Activated CD8-positive, alpha-beta memory T cell treated with anti-CD3 and anti-CD28 coated beads for 36 hours (primary cell): ENCODE measurements around the gene PPIC. TPM values are rescaled to one million over a fixed set of nuclear protein-coding genes. Genes with fewer than 3 reads are reported as not detected.

Experiments
- CTCF ChIA-PET: fragments of 350-600 bp; sonication (Branson Sonifier 250); formaldehyde crosslinking; loops from one replicate; lab custom pipeline; 2021; ENCODE audit warnings: antibody characterized with exemption; lab: Charles Lee
- POLR2A ChIA-PET: fragments of 350-600 bp; sonication (Branson Sonifier 250); formaldehyde crosslinking; loops from one replicate; lab custom pipeline; 2021; ENCODE audit warnings: antibody characterized with exemption; lab: Charles Lee
- total RNA-seq, 2 experiments: library from RNA; stranded (reverse); gene quantifications; one replicate each; pipeline ENCODE4 v1.2.3, GENCODE V29; 2021

PPIC gene
- not detected for total RNA-seq

GRCh38 chr5:123036391-123037103 lies at the start of gene PPIC:
Gene PPIC (minus strand): TSS chr5:123036725. CDS start chr5:123036625, 100 bp downstream.
- ChIA-PET POLR2A (no interaction called here), CTCF (no interaction called here)

DNA sequence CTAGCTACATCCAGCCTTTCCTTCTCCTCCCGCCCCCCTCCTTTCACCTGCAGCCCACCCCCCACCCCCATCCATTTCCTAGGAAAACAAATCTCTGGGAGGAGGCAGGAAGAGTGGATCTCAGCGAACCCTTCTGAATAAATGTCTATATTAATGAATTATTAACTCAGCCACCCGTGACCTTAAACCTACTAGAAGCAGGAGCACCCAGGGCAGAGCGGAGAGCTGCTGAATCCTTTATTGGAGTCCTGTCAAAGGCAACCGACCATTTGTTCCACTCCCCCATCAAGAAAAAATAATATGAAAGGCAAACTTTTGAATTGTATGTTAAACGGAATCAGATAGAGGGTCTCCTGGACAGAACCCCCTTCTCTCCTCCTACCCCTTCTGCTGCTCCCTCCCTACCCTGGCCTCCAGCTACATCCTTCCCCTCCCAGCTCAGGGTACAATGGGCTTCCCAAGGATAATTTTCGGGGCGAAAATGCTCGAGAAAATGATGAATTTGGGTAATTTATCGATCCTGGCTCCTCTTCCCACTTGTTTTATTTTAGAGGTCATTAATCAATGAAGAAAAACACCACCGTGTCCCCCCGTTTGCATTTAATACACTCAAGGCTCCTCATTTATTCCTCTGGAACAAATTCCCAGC lies 49.2 kb upstream of the PPIC start:
- ChIA-PET POLR2A (no interaction called here), CTCF (no interaction called here)

- ChIA-PET CTCF (no interaction called here), POLR2A (no interaction called here)
These were observed 48.4 kb upstream of the PPIC start for GRCh38 chr5:123084730-123085605.

DNA sequence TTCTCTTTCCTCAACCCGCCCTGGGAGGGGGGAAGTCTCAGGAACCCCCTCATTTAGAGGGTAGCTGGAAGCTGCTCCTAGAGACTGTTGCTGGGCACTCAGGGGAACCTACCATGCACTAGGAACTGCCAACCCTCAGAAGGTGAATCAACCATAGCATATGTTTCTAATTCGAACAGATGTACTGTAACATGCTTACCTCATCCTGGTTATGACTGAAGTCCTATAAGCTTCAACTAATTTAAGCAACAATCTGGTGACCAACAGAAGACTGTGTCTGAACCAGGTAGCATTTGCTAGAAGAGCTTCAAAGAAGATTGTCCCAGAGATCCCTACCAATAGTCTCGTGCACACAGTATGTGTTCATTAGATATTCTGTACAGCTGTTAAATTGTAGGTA lies 46.8 kb upstream of the PPIC start:
- ChIA-PET CTCF (no interaction called here), POLR2A (no interaction called here)

DNA sequence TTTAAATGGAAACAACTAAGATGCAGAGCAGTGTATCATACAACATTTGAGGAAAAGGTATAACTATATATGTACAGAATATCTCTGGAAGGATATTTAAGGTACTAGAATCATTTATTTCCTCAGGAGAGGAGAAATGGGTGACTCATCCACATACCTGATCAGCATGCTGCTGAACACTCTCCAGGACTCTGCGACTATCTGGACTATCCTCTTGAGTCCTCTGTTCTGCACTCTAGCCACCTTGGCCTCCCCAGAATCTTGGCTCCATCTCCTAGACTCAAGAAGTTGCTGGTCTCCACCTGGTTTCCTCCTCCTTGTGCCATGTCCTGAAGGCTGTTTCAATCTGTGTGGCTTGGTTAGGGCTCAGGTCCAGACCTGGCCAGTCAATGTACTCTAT lies 43.7 kb upstream of the PPIC start:
- ChIA-PET POLR2A (no interaction called here), CTCF (no interaction called here)

DNA sequence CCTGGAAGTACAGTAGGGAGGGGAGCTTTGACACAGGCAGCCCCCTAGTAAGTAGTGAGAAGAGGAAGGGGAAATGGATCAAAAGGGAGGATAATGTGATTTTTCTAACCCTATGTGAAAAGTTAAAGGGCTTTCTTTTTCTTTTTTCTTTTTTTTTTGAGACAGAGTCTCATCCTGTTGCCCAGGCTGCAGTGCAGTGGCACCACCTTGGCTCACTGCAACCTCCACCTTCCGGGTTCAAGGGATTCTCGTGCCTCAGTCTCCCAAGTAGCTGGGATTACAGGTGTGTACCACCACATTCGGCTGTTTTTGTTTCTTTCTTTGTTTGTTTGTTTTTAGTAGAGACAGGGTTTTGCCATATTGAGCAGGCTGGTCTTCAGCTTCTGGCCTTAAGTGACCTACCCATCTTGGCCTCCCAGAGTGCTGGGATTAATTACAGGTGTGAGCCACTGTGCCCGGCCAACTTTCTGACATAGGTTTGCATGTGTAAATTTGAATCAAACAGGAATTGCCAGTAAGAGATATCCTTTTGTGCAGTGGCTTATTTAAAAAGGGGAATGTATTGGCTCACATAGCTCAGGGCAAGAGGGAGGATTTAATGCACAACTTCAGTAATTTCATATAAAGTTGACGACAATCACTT lies 39.1 kb upstream of the PPIC start:
- CTCF ChIA-PET = no interaction called here
- POLR2A ChIA-PET = no interaction called here

DNA sequence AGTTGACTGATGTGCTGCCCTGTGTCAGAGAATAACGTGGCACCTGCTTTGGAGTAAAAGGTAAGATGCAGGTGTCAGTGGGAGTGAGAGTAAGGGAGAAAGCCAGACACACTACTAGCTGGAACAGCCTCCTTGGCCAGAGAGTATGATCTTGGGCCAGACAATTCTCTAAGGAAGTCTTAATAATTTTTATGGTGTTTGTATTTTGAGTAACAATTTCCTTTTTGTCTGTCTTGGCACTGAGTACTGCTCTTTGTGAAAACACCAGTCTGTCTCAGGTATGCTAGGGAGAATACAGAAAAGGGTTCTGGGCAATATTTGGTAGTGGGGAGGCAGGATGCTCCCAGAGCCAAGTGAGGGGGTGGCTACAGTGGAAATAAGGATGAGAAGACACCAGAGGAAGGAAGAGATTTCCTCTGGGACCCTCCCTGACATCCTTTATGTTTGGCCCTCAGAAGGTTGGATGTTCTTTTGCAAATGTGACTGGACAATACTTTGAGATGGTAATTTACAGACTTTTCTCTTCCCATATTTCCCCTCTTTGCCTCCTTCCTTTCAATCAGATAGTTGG lies 31.9 kb upstream of the PPIC start:
- POLR2A ChIA-PET = no interaction called here
- CTCF ChIA-PET = no interaction called here

DNA sequence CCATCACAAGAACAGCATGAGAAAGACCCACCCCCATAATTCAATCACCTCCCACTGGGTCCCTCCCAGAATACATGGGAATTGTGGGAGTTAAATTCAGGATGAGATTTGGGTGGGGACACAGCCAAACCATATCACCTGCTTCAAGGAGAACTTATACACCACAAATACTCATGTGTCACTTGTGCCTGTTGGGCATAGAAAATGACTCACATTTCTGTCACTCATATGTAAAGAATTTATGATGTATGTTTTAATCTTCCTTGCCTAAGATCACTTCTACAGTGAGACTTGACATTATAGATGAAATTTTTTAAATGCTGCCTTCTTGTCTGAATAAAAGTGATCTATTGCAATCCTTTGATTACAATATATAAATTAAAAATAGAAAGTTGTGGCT lies 29.5 kb upstream of the PPIC start:
- CTCF ChIA-PET = interaction anchor here (0.6 kb wide), 1 partner anchor 385 kb away, joined by 3 read pairs; no protein-coding TSS in a partner anchor
- POLR2A ChIA-PET = no interaction called here

- ChIA-PET POLR2A (no interaction called here), CTCF (no interaction called here)
These were observed 22.9 kb upstream of the PPIC start for GRCh38 chr5:123059455-123059854.

- ChIA-PET CTCF (no interaction called here), POLR2A (no interaction called here)
These were observed 14.7 kb upstream of the PPIC start for GRCh38 chr5:123051206-123051605.

GRCh38 chr5:123047706-123048105 lies 11.2 kb upstream of the PPIC start:
- CTCF ChIA-PET = no interaction called here

DNA sequence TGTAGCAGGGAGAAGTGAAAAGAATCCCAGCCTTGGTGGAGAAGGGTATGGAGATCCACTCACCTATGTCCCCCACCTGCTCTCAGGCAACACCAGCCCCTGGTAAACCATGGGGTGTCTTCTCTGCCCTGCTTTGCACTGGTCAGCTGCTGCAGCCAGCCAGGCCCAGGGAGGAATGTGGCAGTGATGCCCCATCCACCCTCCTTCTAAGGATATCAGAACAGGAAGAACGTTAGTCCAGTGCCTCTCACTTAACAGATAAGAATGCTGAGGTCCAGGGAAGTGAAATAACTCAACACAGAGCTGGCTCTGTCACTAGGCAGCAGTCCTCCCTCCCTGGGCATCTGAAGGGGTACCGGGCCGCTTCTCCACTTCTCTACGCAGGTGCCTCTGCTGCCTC lies 9.7 kb upstream of the PPIC start:
- ChIA-PET CTCF (no interaction called here), POLR2A (no interaction called here)

More at GRCh38 chr5:123047706-123048105, 11.2 kb upstream of the PPIC start:
- POLR2A ChIA-PET = no interaction called here

GRCh38 chr5:123044926-123045617 lies 8.5 kb upstream of the PPIC start:
- POLR2A ChIA-PET = no interaction called here
- CTCF ChIA-PET = no interaction called here

GRCh38 chr5:123039673-123040072 lies 3.1 kb upstream of the PPIC start:
- POLR2A ChIA-PET = no interaction called here
- CTCF ChIA-PET = no interaction called here

- POLR2A ChIA-PET = no interaction called here
- CTCF ChIA-PET = no interaction called here
These were observed 536 bp upstream of the PPIC start for GRCh38 chr5:123037104-123037418.

- POLR2A ChIA-PET = no interaction called here
- CTCF ChIA-PET = no interaction called here
These were observed 571 bp downstream of the PPIC start for GRCh38 chr5:123035918-123036390.

DNA sequence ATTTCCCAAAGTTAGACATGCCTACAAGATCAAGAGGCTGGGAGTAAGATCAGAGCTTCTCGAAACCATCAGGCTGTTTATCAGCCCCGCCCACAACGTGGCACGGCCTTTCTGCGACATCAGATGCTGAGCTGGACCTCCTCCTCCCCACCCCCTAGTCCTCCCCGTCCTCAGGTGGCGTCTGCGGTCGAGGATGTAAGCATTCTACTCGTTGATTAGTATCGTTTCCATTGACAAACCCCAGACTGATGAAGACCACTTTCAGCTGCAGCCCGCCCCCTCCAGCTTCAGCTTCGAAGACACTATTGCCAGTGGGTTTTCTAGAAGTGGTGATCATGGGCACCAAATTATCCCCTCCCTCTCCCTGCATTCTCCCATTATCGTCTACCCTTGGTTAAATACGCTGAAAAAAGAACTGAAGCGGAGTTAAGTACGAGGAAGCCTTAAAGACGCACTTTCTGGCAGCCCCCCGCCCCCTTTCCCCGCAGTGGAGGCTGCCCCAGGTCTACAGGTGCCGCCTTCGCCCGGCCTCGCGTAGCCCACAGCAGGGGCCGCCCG lies 1.1 kb downstream of the PPIC start:
- ChIA-PET POLR2A (no interaction called here), CTCF (no interaction called here)

DNA sequence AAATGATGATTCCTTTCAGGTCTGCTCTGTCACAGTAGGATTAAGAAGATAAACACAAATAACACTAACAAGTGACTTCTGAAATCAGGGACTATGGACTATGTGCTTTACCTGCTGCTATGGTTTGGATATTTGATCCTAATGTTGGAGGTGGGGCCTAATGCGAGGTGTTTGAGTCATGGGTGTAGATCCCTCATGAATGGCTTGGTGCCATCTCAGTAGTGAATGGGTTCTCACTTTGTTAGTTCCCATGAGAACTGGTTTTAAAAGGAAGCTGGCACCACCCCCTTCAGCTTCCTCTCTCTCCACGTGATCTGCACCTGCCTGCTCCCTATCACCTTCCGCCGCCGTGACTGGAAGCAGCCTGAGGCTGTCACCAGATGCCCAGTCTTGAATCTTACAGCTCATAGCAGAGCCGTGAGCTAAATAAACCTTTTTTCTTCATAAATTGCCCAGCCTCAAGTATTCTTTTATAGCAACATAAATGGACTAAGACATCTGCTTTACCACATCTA lies 3.3 kb downstream of the PPIC start:
- CTCF ChIA-PET = interaction anchor here (0.7 kb wide), 1 partner anchor 9 kb away, joined by 3 read pairs; no protein-coding TSS in a partner anchor

More for the DNA sequence above, 3.3 kb downstream of the PPIC start:
- POLR2A ChIA-PET = no interaction called here
